PC-9 (cell line): ENCODE data around the gene CLSTN1. TPM values are rescaled to one million over a fixed set of nuclear protein-coding genes. Genes with fewer than 3 reads are reported as not detected.

Experiments used
- BruUV-seq: library from RNA; stranded (reverse); fragments of 400-500 nt; replicated peaks from 2 replicates; lab custom pipeline; 2021; lab: Mats Ljungman, UMichigan
- CTCF ChIA-PET: fragments of 300-600 bp; sonication (Branson Sonifier 250); formaldehyde crosslinking; loops from one replicate; lab custom pipeline; 2022; ENCODE audit warnings: antibody characterized with exemption; lab: Charles Lee
- POLR2A ChIA-PET: fragments of 300-600 bp; sonication (Branson Sonifier 250); formaldehyde crosslinking; loops from one replicate; lab custom pipeline; 2022; ENCODE audit warnings: antibody characterized with exemption; ENCODE audit not compliant: unreplicated experiment; lab: Charles Lee
- DNase-seq, 2 experiments: peaks; one replicate each; pipeline versions ENCODE4 v3.0.0 to v3.0.0-alpha.2; 2015 to 2022; ENCODE audit warnings: mixed read lengths in 1 of 2
- H2AFZ ChIP-seq: fragments of 200-600 bp; sonication (generic); 2 replicates; pipeline ENCODE4 v1.8.1; 2017; ENCODE audit warnings: antibody characterized with exemption
- H3F3A ChIP-seq: fragments of 200-600 bp; sonication (generic); 2 replicates; pipeline ENCODE4 v1.8.1; 2017; ENCODE audit warnings: antibody characterized with exemption, mild to moderate bottlenecking, low read depth; ENCODE audit not compliant: insufficient read depth
- H3K27ac ChIP-seq: fragments of 200-600 bp; sonication (generic); 2 replicates; pipeline ENCODE4 v1.6.1; 2016; ENCODE audit warnings: mixed run types
- H3K27me3 ChIP-seq: fragments of 200-600 bp; sonication (generic); 2 replicates; pipeline ENCODE4 v1.6.1; 2016; ENCODE audit warnings: low read depth, mixed run types; ENCODE audit not compliant: insufficient read depth
- H3K36me3 ChIP-seq: fragments of 200-600 bp; sonication (generic); 2 replicates; pipeline ENCODE4 v1.6.1; 2016; ENCODE audit warnings: low read depth, mixed run types
- H3K4me1 ChIP-seq: fragments of 200-600 bp; sonication (generic); replicated peaks from 2 replicates; pipeline ENCODE4 v1.6.1; 2016; ENCODE audit warnings: mixed run types; ENCODE audit not compliant: insufficient read depth
- H3K4me2 ChIP-seq: fragments of 200-600 bp; sonication (generic); 2 replicates; pipeline ENCODE4 v1.6.1; 2017; ENCODE audit warnings: mixed run types
- H3K4me3 ChIP-seq: fragments of 200-600 bp; sonication (generic); 2 replicates; pipeline ENCODE4 v1.6.1; 2016; ENCODE audit warnings: mixed run types
- H3K79me2 ChIP-seq: fragments of 200-600 bp; sonication (generic); 2 replicates; pipeline ENCODE4 v1.6.1; 2017; ENCODE audit warnings: low read depth, mixed run types
- H3K9me2 ChIP-seq: fragments of 200-600 bp; sonication (generic); 2 replicates; pipeline ENCODE4 v1.8.1; 2017; ENCODE audit warnings: mild to moderate bottlenecking; ENCODE audit not compliant: insufficient read depth
- H3K9me3 ChIP-seq: fragments of 200-600 bp; sonication (generic); 2 replicates; pipeline ENCODE4 v1.8.1; 2016; ENCODE audit warnings: low read depth; ENCODE audit not compliant: insufficient read depth
- H4K20me1 ChIP-seq: fragments of 200-600 bp; sonication (generic); 2 replicates; pipeline ENCODE4 v1.8.1; 2017; ENCODE audit not compliant: insufficient read depth
- CTCF ChIP-seq: fragments of 200-600 bp; sonication (generic); conservative IDR thresholded peaks from 2 replicates; pipeline ENCODE4 v1.6.1; 2017; ENCODE audit warnings: mixed run types, antibody characterized with exemption, mild to moderate bottlenecking, moderate library complexity
- EZH2 ChIP-seq: fragments of 200-600 bp; sonication (generic); IDR thresholded peaks from 2 replicates; pipeline ENCODE4 v1.8.0; 2017; ENCODE audit warnings: antibody characterized with exemption, low read depth
- intact Hi-C: fragments of 100-400 bp; cut with micrococcal nuclease; formaldehyde crosslinking; loops from one replicate; pipeline ENCODE4 v1.10.0; 2022; ENCODE audit not compliant: unreplicated experiment
- total RNA-seq: library from RNA; stranded (reverse); gene quantifications from 2 replicates; pipeline ENCODE4 v1.2.3, GENCODE V29; 2021

The CLSTN1 gene
- total RNA-seq, 1 experiment from 2014 or later, result 140 TPM

- CTCF ChIA-PET, result no interaction called here
- Histone ChIP-seq H4K20me1 (no peaks in the 10 kb centered on the region), H3K4me2 (no peak overlapping the region), H3K9me2 (no peaks in the 10 kb centered on the region), H2AFZ (no peak overlapping the region), H3K4me1 (no peaks in the 10 kb centered on the region), H3K27me3 (no peaks in the 10 kb centered on the region), H3K79me2 (no peaks in the 10 kb centered on the region), H3K36me3 (no peaks in the 10 kb centered on the region), H3F3A (no peaks in the 10 kb centered on the region), H3K4me3 (no peak overlapping the region), H3K27ac (no peak overlapping the region), H3K9me3 (no peaks in the 10 kb centered on the region)
- DNase-seq, result no peak
- no peak for TF ChIP-seq CTCF
- TF ChIP-seq EZH2, result no peak
- POLR2A ChIA-PET, result no interaction called here
- BruUV-seq, result no TSS peak
- intact Hi-C loops, result no loop called here
Measured at GRCh38 chr1:9871707-9872425, 48.1 kb upstream of the CLSTN1 start.

GRCh38 chr1:9871021-9871420 is 47.3 kb upstream of the CLSTN1 start:
- Histone ChIP-seq H3K79me2 (no peaks in the 10 kb centered on the region), H3K27me3 (no peaks in the 10 kb centered on the region), H4K20me1 (no peaks in the 10 kb centered on the region), H3K4me3 (no peak overlapping the region), H3F3A (no peaks in the 10 kb centered on the region), H3K9me2 (no peaks in the 10 kb centered on the region), H3K27ac (no peak overlapping the region), H3K9me3 (no peaks in the 10 kb centered on the region), H2AFZ (no peak overlapping the region), H3K36me3 (no peaks in the 10 kb centered on the region), H3K4me2 (no peak overlapping the region), H3K4me1 (no peaks in the 10 kb centered on the region)
- TF ChIP-seq CTCF (no peak), EZH2 (no peak)
- POLR2A ChIA-PET, result no interaction called here
- DNase-seq, result no peak
- no TSS peak for BruUV-seq
- CTCF ChIA-PET, result no interaction called here
- intact Hi-C loops, result no loop called here

GRCh38 chr1:9870572-9870971 is 46.8 kb upstream of the CLSTN1 start:
- H4K20me1 ChIP-seq, result no peaks in the 10 kb centered on the region
- no peaks in the 10 kb centered on the region for H3K9me2 ChIP-seq
- DNase-seq, result no peak
- no peaks in the 10 kb centered on the region for H3K36me3 ChIP-seq
- no peaks in the 10 kb centered on the region for H3K27me3 ChIP-seq
- no peaks in the 10 kb centered on the region for H3K79me2 ChIP-seq
- H3K4me2 ChIP-seq, result no peak overlapping the region
- BruUV-seq, result no TSS peak
- no peaks in the 10 kb centered on the region for H3K9me3 ChIP-seq
- intact Hi-C loops, result no loop called here
- ChIA-PET CTCF (no interaction called here), POLR2A (no interaction called here)
- no peak overlapping the region for H2AFZ ChIP-seq
- no peak for TF ChIP-seq EZH2
- no peak for TF ChIP-seq CTCF
- no peak overlapping the region for H3K4me3 ChIP-seq
- H3F3A ChIP-seq, result no peaks in the 10 kb centered on the region
- H3K27ac ChIP-seq, result no peak overlapping the region
- H3K4me1 ChIP-seq, result no peaks in the 10 kb centered on the region
